Rectal smooth muscle tissue (tissue), 1 donor: ENCODE data around the gene AREL1.

Source experiments
- H3K27ac ChIP-seq: one replicate; pipeline ENCODE4 v1.7.0; 2013; ENCODE audit warnings: low read depth, low read length, inconsistent platforms
- H3K27me3 ChIP-seq: one replicate; pipeline ENCODE4 v1.7.0; 2013; ENCODE audit warnings: low read length; ENCODE audit not compliant: control insufficient read depth, insufficient read depth
- H3K36me3 ChIP-seq: one replicate; pipeline ENCODE4 v1.7.0; 2013; ENCODE audit warnings: low read length; ENCODE audit not compliant: control insufficient read depth, insufficient read depth
- H3K4me1 ChIP-seq: one replicate; pipeline ENCODE4 v1.7.0; 2013; ENCODE audit warnings: low read length; ENCODE audit not compliant: control insufficient read depth, insufficient read depth
- H3K4me3 ChIP-seq: one replicate; pipeline ENCODE4 v1.7.0; 2013; ENCODE audit warnings: low read length
- H3K9ac ChIP-seq: one replicate; pipeline ENCODE4 v1.7.0; 2013; ENCODE audit warnings: low read length

The AREL1 gene

DNA sequence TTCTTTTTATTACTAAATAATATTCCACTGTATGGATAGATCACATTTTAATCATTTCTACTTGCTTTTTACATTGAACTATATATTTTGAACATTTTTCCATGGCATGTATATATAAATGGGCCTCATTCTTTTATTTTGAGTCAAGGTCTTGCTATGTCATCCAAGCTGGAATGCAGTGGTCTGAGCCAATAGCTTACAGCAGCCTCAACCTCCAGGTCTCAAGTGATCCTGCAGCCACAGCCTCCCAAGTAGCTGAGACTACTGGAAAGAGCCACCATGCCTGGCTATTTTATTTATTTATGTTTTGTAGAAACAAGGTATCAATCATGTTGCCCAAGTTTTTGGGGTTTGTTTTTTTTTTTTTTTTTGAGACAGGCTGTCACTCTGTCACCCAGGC is 7.6 kb upstream of the AREL1 start:
- Histone ChIP-seq H3K4me3 (no peak overlapping the region), H3K27me3 (no peaks in the 10 kb centered on the region), H3K27ac (no peak overlapping the region), H3K9ac (no peak overlapping the region), H3K4me1 (no peaks in the 10 kb centered on the region), H3K36me3 (peaks cover under 1% of the 10 kb centered on the region)

- Histone ChIP-seq H3K27ac (peak overlapping the region; percentile 79), H3K4me3 (peak overlapping the region; percentile 99), H3K27me3 (no peaks in the 10 kb centered on the region), H3K9ac (peak overlapping the region; percentile 86), H3K36me3 (peaks cover 4% of the 10 kb centered on the region), H3K4me1 (no peaks in the 10 kb centered on the region)
These were observed 485 bp upstream of the AREL1 start for GRCh38 chr14:74713395-74713735.

- H3K27me3 ChIP-seq = no peaks in the 10 kb centered on the region
- no peaks in the 10 kb centered on the region for H3K4me1 ChIP-seq
- H3K9ac ChIP-seq = no peak overlapping the region
- no peak overlapping the region for H3K4me3 ChIP-seq
- no peak overlapping the region for H3K27ac ChIP-seq
- H3K36me3 ChIP-seq = peaks cover 4% of the 10 kb centered on the region
These were observed 1.2 kb downstream of the AREL1 start for GRCh38 chr14:74711651-74712050.

DNA sequence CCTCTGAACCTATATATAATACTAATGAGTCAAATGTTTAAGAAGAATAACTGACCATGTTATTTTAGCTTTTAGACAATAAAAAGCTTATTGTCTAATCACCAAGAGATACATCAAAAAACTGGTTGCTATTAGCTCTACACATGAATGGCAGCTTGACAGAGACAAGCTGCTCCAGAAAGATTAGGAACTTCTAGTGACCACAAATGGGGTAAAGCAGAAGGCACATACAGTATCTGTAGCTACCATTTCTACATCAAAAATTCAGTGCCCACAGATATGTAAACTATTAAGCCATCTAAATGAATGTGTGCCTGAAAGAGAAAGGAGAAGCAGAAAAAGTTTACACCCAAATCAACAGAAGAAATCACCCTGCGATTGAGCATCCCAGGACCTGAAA is 2.4 kb downstream of the AREL1 start:
- Histone ChIP-seq H3K9ac (no peak overlapping the region), H3K4me1 (no peaks in the 10 kb centered on the region)

GRCh38 chr14:74705613-74706500 is 7.0 kb downstream of the AREL1 start:
- Histone ChIP-seq H3K9ac (no peak overlapping the region), H3K4me1 (no peaks in the 10 kb centered on the region), H3K4me3 (no peak overlapping the region), H3K27ac (no peak overlapping the region), H3K27me3 (no peaks in the 10 kb centered on the region), H3K36me3 (no peaks in the 10 kb centered on the region)

More for the DNA sequence above, 2.4 kb downstream of the AREL1 start:
- Histone ChIP-seq H3K4me3 (no peak overlapping the region), H3K27me3 (no peaks in the 10 kb centered on the region), H3K27ac (no peak overlapping the region), H3K36me3 (peaks cover 3% of the 10 kb centered on the region)

DNA sequence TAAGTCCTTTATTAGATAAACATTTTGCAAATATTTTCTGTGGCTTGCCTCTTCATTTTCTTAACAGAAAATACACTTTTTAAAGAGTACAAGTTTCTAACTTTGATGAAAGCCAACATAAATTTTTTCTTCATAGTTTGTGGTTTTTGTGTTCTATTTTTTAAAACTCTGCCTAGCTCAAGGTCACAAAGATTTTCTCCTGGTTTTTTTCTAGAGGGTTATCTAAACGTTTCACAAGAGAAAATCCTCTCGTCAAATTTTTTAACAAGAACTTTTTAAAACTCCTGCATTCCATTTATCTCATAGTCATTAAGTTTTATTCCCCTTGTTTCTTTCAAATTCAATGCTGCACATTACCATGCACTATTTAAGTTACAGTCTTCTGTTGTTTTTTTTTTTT is 8.2 kb downstream of the AREL1 start:
- H3K4me1 ChIP-seq = no peaks in the 10 kb centered on the region
- no peaks in the 10 kb centered on the region for H3K36me3 ChIP-seq
- no peak overlapping the region for H3K4me3 ChIP-seq
- no peak overlapping the region for H3K9ac ChIP-seq
- no peaks in the 10 kb centered on the region for H3K27me3 ChIP-seq
- no peak overlapping the region for H3K27ac ChIP-seq

GRCh38 chr14:74703043-74703442 is 9.8 kb downstream of the AREL1 start:
- no peak overlapping the region for H3K4me3 ChIP-seq
- H3K36me3 ChIP-seq = no peaks in the 10 kb centered on the region
- no peaks in the 10 kb centered on the region for H3K4me1 ChIP-seq
- H3K9ac ChIP-seq = no peak overlapping the region
- H3K27ac ChIP-seq = no peak overlapping the region
- no peaks in the 10 kb centered on the region for H3K27me3 ChIP-seq

GRCh38 chr14:74702293-74702692 is 10.6 kb downstream of the AREL1 start:
- Histone ChIP-seq H3K36me3 (no peaks in the 10 kb centered on the region), H3K27ac (no peak overlapping the region), H3K4me1 (no peaks in the 10 kb centered on the region), H3K9ac (no peak overlapping the region), H3K4me3 (no peak overlapping the region), H3K27me3 (no peaks in the 10 kb centered on the region)

DNA sequence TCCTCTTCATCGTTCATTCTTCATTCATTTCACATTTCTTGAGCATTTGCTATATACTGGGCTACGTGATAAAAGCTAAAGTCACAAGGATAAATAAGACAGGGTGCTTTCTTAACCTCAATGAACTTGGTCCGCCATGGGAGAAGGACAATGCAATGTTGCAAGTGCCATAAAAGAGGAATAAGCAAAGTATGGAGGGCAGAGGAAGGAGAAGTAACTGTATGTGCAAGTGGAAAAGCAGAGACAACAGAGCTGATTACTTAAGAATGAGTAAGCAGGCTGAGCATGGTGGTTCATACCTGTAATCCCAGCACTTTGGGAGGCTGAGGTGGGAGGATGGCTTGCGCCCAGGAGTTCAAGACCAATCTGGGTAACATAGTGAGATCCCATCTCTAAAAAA is 14.4 kb downstream of the AREL1 start:
- Histone ChIP-seq H3K9ac (no peak overlapping the region), H3K27ac (no peak overlapping the region)

GRCh38 chr14:74697976-74698375 is 14.9 kb downstream of the AREL1 start:
- H3K4me3 ChIP-seq = no peak overlapping the region
- H3K36me3 ChIP-seq = no peaks in the 10 kb centered on the region
- H3K27me3 ChIP-seq = no peaks in the 10 kb centered on the region
- no peaks in the 10 kb centered on the region for H3K4me1 ChIP-seq
- H3K27ac ChIP-seq = no peak overlapping the region
- no peak overlapping the region for H3K9ac ChIP-seq

More for the DNA sequence above, 14.4 kb downstream of the AREL1 start:
- no peaks in the 10 kb centered on the region for H3K36me3 ChIP-seq
- H3K4me3 ChIP-seq = no peak overlapping the region
- no peaks in the 10 kb centered on the region for H3K27me3 ChIP-seq
- no peaks in the 10 kb centered on the region for H3K4me1 ChIP-seq

DNA sequence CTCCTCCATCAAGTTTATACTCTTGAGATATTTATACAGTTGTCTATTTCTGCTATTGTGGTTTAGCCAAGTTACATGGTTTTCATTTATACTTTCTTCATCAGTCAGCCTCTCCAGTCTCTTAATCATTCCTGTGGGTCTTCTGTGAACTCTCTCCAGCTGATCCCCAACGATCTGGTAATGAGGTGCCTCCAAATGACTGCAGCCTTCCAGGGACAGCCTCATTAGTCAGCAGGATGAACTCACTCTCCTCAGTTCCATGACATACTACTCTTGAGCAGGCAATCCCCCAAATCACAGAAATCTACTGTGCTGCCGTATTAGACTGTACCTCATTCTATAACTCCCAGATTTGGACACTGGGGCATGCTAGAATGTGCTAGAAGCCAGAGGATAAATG is 15.3 kb downstream of the AREL1 start:
- H3K36me3 ChIP-seq = no peaks in the 10 kb centered on the region
- H3K4me3 ChIP-seq = no peak overlapping the region
- no peaks in the 10 kb centered on the region for H3K4me1 ChIP-seq
- H3K27me3 ChIP-seq = no peaks in the 10 kb centered on the region
- H3K27ac ChIP-seq = no peak overlapping the region
- no peak overlapping the region for H3K9ac ChIP-seq

GRCh38 chr14:74697011-74697410 is 15.9 kb downstream of the AREL1 start:
- Histone ChIP-seq H3K9ac (no peak overlapping the region), H3K27ac (no peak overlapping the region), H3K4me3 (no peak overlapping the region), H3K4me1 (no peaks in the 10 kb centered on the region), H3K27me3 (no peaks in the 10 kb centered on the region), H3K36me3 (no peaks in the 10 kb centered on the region)

DNA sequence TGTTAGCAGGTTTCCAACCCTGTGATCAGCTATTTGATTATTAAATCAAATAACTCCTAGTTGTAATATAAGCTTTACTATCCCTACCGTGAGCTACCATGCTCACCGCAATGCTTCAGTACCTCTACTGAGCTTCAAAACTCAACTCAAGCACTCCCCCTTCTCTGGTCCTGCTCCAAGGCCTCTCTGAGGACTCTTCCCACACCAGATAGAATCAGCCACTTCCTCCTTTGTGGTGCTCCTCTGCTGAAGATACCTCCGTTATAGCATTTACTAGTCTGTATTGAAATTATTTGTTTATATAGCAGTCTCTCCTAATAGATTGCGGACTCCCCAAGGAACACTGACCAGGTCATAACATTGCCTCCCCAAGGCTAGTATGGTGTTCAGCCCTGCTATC is 17.5 kb downstream of the AREL1 start:
- no peaks in the 10 kb centered on the region for H3K27me3 ChIP-seq
- no peak overlapping the region for H3K27ac ChIP-seq
- H3K36me3 ChIP-seq = no peaks in the 10 kb centered on the region
- H3K9ac ChIP-seq = no peak overlapping the region
- H3K4me1 ChIP-seq = no peaks in the 10 kb centered on the region
- no peak overlapping the region for H3K4me3 ChIP-seq
